ENCODE measurements around the gene IL6ST.
"Not testable (repeated sequence)": the region's sequence is repeated elsewhere in the genome, so short reads cannot be mapped to it uniquely, and the experiment has no call there.

IL6ST gene

GRCh38 chr5:55960779-55961178, 34.0 kb downstream of the IL6ST start:
- no peak for DNase-seq

- DNase-seq: no peak
These were observed 35.6 kb downstream of the IL6ST start for GRCh38 chr5:55959208-55959607.

GRCh38 chr5:55941154-55941553, 53.6 kb downstream of the IL6ST start:
- DNase-seq: not testable (repeated sequence)

- DNase-seq: not testable (repeated sequence)
These were observed 57.2 kb downstream of the IL6ST start for GRCh38 chr5:55937598-55937997.

GRCh38 chr5:55936100-55936693, 58.6 kb downstream of the IL6ST start:
- peak; percentile 52 for DNase-seq

- DNase-seq: no peak
These were observed 59.4 kb downstream of the IL6ST start for GRCh38 chr5:55935371-55935770.

- no peak for DNase-seq
These were observed 60.0 kb downstream of the IL6ST start for GRCh38 chr5:55934720-55935119.

GRCh38 chr5:55934115-55934613, 60.6 kb downstream of the IL6ST start:
- no peak for DNase-seq

GRCh38 chr5:55933377-55934114, 61.2 kb downstream of the IL6ST start:
- no peak for DNase-seq

GRCh38 chr5:55932700-55933099, 62.1 kb downstream of the IL6ST start:
- no peak for DNase-seq

- DNase-seq: no peak
These were observed 65.6 kb downstream of the IL6ST start for GRCh38 chr5:55929020-55929799.

- no peak for DNase-seq
These were observed 66.7 kb downstream of the IL6ST start for GRCh38 chr5:55927861-55928655.

- DNase-seq: no peak
These were observed 68.3 kb downstream of the IL6ST start for GRCh38 chr5:55926476-55926875.

- DNase-seq: no peak
These were observed 69.1 kb downstream of the IL6ST start for GRCh38 chr5:55925712-55926111.

GRCh38 chr5:55925181-55925580, 69.6 kb downstream of the IL6ST start:
- no peak for DNase-seq

- DNase-seq: no peak
These were observed 70.0 kb downstream of the IL6ST start for GRCh38 chr5:55924744-55925143.

GRCh38 chr5:55923865-55924500, 70.8 kb downstream of the IL6ST start:
- DNase-seq: no peak

- no peak for DNase-seq
These were observed 71.5 kb downstream of the IL6ST start for GRCh38 chr5:55923177-55923771.

GRCh38 chr5:55921617-55922016, 73.1 kb downstream of the IL6ST start:
- DNase-seq: no peak

- DNase-seq: no peak
These were observed 74.0 kb downstream of the IL6ST start for GRCh38 chr5:55920784-55921183.

GRCh38 chr5:55919625-55920024, 75.1 kb downstream of the IL6ST start:
- DNase-seq: no peak

Measured in NCI-H146 (cell line).